Left ventricle myocardium superior (tissue), 1 donor: ENCODE results near the gene KLHL11. TPM values are rescaled to one million over a fixed set of nuclear protein-coding genes. Genes with fewer than 3 reads are reported as not detected.

Experiments
- ATAC-seq: fragments of 200-7000 bp; cut with Tn5 transposase; one replicate; pipeline ENCODE4 v1.9.1; 2020; ENCODE audit warnings: mild to moderate bottlenecking, moderate library complexity
- DNase-seq: peaks from one replicate; pipeline ENCODE4 v3.0.0-alpha.2; 2020
- intact Hi-C: fragments of 100-400 bp; cut with micrococcal nuclease; formaldehyde crosslinking; loops from one replicate; pipeline ENCODE4 v1.11.0; 2022
- total RNA-seq: library from RNA; stranded (reverse); fragmentation: NEBNext Ultra II Directional; extraction: Animal tissue kit (Norgen Biotek cat#: 25700); gene quantifications from one replicate; pipeline ENCODE4 v1.2.1, GENCODE V29; 2021
- donor health status: DM: no; HTN: yes; CAD: no; lungs with severe emphysema.

KLHL11 gene
- total RNA-seq, 1 donor from 2014 or later = 3.5 TPM

DNA sequence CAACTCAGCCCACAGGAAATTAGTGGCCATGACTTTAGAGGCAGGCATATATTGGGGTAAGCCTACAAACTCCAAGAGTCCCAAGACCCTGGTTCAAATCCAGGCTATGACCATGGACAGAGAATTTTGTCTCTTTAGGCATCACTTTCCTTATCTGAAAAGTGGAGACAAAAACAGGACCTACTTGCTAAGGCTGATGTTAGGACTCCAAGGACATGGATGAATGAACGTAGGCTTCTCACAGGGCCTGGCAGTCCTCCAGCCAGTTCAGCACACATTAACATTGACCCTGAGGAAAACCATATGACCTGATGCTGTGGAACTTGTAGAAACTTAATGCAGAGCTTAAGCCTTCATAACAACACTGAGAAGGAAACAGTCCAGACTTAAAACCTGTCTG is 51.0 kb downstream of the KLHL11 start:
- ATAC-seq (no peak), DNase-seq (no peak)
- intact Hi-C loops = no loop called here

DNA sequence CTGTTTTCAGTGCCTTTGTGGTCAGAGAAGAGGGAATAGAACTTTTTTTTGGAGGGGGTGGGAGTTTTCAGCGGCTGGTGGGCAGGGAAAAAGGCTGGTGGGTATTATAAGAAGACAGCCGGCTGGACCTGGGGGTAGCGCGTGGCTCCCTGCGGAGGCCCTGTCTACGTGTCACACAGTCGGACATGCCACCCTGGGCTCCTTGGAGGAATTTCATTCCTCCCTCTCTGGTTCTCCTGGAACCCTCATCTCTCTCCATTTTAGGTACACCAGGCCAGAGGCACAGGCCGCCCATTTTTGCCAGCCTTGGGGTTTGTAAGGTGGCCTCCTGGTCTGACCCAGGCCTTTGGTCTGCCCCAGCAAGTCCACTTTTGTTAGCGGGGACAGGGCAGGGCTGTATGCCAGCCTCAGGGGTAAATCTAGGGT is 51.5 kb downstream of the KLHL11 start:
- ATAC-seq (no peak), DNase-seq (no peak)
- intact Hi-C loops = no loop called here

DNA sequence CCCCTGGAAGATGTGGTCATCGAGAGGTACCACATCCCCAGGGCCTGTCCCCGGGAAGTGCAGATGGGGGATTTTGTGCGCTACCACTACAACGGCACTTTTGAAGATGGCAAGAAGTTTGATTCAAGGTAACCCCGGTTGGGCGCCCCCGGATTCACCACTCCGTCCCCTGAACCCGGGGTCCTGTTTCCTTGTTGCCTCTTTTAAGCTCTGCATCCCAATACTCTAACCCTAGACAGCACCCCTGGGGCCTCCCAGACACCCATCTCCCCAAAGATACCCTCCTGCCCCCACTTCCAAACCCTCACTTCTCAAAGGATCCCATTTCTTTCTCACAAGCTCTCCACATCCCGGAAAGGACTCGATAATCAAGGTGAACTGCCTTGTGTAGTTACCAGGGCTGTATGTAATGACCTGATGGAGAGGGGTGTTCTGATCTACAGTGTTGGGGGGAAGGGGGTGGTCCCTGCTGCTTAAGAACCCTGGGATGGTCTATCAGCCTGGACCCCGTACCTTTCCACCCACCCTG is 52.0 kb downstream of the KLHL11 start:
- ATAC-seq (no peak), DNase-seq (no peak)
- intact Hi-C loops = no loop called here

DNA sequence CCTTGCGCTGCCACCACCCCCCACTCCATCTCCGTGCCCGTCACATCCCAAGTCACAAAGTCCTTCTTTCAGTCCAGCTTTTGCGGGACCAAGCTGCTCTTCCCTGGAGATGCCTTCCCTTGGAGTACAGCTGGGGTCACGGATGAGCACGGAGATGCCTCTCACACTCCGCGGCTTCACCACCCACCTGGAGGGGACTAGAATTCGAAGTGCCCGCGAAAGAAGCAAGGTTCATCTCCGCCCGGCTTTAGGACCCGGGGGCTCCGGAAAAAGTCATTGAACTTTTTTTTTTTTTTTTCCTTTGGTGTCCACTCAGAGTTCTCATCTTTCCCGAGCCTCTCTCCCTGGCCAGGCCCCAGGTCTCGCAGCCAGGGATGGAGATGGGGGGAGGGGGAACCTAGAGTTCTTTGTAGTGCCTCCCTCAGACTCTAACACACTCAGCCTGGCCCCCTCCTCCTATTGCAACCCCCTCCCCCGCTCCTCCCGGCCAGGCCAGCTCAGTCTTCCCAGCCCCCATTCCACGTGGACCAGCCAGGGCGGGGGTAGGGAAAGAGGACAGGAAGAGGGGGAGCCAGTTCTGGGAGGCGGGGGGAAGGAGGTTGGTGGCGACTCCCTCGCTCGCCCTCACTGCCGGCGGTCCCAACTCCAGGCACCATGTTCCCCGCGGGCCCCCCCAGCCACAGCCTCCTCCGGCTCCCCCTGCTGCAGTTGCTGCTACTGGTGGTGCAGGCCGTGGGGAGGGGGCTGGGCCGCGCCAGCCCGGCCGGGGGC is 52.7 kb downstream of the KLHL11 start, which contains the start of gene FKBP10:
Gene FKBP10 (plus strand): TSS at position 624 of the 771 bp plus-strand sequence. CDS start 31 bp downstream, at position 655.
- ATAC-seq (peak; percentile 65), DNase-seq (peak; percentile 75)
- intact Hi-C loops = no loop called here

DNA sequence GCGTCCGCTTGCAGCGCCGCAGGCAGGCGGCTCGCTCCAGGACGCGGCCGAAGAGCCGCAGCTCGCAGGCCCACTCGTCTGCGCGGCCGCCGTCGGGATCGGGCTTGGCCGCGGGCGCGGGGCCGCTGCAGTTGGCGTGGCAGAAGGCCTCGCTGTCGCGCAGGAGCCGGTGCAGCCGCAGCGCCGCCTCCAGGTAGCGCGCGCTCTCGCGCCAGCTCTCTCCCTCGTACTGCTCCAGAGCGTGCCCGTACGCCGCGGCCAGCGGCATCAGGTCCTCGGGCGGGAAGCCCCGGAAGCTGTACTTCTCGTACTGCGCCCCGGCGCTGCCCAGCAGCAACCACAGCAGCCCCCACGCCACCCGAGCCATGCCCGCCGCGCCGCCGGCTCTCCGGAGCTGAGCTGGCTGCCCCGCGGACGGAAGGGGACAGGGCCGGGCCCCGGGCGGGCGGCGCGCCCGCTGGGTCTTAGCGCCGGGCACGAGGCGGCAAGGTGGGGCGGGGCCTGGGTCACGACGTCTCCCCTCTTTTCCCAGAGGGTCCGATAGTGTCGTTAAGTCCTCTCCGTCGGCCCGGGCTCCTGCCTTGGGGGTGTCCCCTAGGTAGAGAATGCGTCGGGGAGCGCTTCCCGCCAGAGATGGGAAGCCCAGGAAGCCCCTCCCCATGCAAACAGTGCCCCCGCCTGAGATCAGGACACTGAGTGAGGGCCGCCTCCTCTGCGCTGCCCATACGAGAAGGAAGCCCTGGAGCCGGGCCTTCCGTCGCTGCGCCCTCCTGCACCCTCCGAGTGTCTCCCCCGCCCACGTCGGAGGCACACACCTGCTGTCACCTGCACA is 53.5 kb downstream of the KLHL11 start, which contains the start of gene P3H4:
Gene P3H4 (minus strand): TSS at position 401 of the 832 bp plus-strand sequence. CDS start 34 bp downstream, at position 367.
- intact Hi-C loops = no loop called here
- peak; percentile 91 for DNase-seq
- ATAC-seq = peak; percentile 89

DNA sequence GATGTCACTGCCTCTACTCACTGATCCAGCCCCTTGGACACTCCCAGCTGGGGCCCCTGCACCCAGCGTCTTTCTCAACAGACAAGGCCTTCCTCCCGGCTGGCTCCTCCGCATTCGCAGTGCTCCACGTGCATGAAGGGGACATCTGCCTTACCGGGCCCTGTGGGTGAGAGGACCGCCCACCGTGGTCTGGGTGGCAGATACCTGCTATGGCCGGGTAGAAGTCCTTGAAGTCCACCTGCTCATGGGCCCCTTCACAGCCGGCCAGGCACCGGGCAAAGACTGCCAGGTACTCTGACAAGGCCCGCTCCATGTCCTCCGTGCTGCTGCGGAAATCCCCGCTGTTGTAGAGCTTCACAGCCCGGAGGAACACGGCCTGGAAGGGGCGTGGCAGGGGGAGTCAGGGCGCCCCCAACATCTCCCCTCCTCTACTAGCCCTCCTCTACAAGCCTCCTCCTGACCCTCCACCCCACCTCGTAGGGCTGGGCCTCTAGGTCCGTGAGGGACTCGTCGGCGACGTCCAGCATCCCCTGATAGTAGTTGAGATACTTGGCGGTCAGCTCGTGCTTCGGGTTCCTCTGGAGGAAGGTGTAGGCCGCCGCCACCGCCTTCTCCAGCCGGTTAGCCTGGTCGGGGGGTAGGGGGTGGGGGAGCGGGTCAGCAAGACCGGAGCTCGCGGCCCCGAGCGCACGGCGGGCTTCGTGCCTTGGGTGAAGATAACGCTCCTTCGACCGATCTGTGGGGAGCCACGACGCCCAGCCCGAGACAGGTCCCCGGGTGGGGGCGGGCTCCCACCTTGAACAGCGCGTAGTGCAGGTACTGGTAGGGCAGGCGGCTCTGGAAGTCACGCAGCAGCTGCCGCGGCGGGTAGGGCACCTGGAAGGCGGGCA is 54.3 kb downstream of the KLHL11 start:
- no peak for DNase-seq
- intact Hi-C loops = no loop called here
- ATAC-seq = no peak

DNA sequence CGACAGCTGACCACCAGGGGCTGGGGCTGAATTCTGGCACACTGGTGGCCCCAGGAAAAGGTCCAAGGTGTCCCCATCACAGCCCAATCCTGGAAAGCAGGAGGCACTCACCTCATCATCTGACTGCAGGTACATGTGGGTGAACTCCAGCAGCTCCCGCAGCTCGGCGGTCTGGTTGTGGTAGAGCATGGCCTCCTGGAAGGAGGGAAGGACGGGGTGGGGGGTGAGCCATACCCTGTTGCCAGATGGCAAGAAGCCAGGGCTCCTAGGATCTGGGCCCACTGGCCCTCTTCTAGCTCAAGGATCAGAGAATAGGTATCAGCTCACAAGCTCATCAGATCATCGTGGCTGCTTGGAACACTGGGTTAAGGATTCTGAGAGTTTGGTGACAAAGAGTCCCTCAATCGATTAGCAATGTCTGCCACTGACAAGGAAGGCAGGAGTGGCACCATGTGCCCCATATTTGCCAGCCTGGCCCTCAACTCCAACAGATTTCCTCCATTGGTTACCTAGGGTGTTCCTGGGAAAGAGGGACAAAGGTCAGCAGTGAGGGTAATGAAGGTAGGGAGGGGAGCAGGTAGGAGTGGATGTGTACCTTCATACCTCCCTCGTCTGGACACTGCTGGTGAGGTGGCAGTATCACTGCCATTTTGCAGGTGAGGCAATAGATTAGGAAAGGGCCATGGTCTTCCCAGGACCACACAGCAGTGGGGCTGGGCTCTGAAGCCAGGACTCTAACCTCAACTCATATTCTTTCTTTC is 58.4 kb downstream of the KLHL11 start:
- DNase-seq (no peak), ATAC-seq (no peak)
- intact Hi-C loops = no loop called here

Other genes starting within 250 kb of the KLHL11 start
- not detected for gene KRT17, start 240.8 kb downstream of the KLHL11 start, total RNA-seq
- gene EIF1, start 176.5 kb downstream of the KLHL11 start, total RNA-seq = 1,209 TPM
- gene GAST, start 153.1 kb downstream of the KLHL11 start, total RNA-seq = not detected
- not detected for gene HAP1, start 130.8 kb downstream of the KLHL11 start, total RNA-seq
- gene JUP, start 78.7 kb downstream of the KLHL11 start, total RNA-seq = 217 TPM
- 7.0 TPM for gene P3H4, start 53.5 kb downstream of the KLHL11 start, total RNA-seq
- 10.2 TPM for gene FKBP10, start 52.4 kb downstream of the KLHL11 start, total RNA-seq
- 19.3 TPM for gene NT5C3B, start 29.2 kb downstream of the KLHL11 start, total RNA-seq
- gene KLHL10, start 27.6 kb downstream of the KLHL11 start, total RNA-seq = 0.12 TPM
- 24.5 TPM for gene ACLY, start 53.5 kb upstream of the KLHL11 start, total RNA-seq
- gene ODAD4, start 65.2 kb upstream of the KLHL11 start, total RNA-seq = 0.52 TPM
- 28.6 TPM for gene CNP, start 101.4 kb upstream of the KLHL11 start, total RNA-seq
- 76.6 TPM for gene DNAJC7, start 152.0 kb upstream of the KLHL11 start, total RNA-seq
- 44.8 TPM for gene NKIRAS2, start 154.7 kb upstream of the KLHL11 start, total RNA-seq
- 0.52 TPM for gene C17orf113, start 185.2 kb upstream of the KLHL11 start, total RNA-seq
- gene ZNF385C, start 233.1 kb upstream of the KLHL11 start, total RNA-seq = 0.20 TPM
- gene DHX58, start 247.3 kb upstream of the KLHL11 start, total RNA-seq = 3.8 TPM